SK-N-SH treated with all-trans-retinoic acid at 6 μM for 48 hours (cell line): ENCODE measurements around the gene PGAM5.
A peak's percentile ranks its signal among the peaks of the same experiment; 100 is the strongest.

Source experiments
- ATAC-seq: fragments of 200-7000 bp; cut with Tn5 transposase; 3 replicates; pipeline ENCODE4 v1.9.1; 2020; ENCODE audit warnings: mild to moderate bottlenecking, moderate library complexity
- ARNTL ChIP-seq: fragments of 450-650 bp; formaldehyde crosslinking; IDR thresholded peaks from 2 replicates; pipeline ENCODE4 v1.5.0; 2020; ENCODE audit warnings: low read depth, mild to moderate bottlenecking, moderate library complexity, borderline replicate concordance
- BACH2 ChIP-seq: fragments of 250-450 bp; sonication (Bioruptor Pico); IDR thresholded peaks from 2 replicates; pipeline ENCODE4 v1.9.0; 2021; ENCODE audit warnings: mild to moderate bottlenecking, borderline replicate concordance
- CSDC2 ChIP-seq: fragments of 250-450 bp; sonication (Bioruptor Pico); IDR thresholded peaks from 2 replicates; pipeline ENCODE4 v1.5.0; 2020; ENCODE audit warnings: mild to moderate bottlenecking, moderate library complexity
- ESRRG ChIP-seq: fragments of 250-450 bp; sonication (Bioruptor Pico); IDR thresholded peaks from 2 replicates; pipeline ENCODE4 v1.6.1; 2021; ENCODE audit warnings: mild to moderate bottlenecking
- GLIS3 ChIP-seq: fragments of 250-450 bp; sonication (Bioruptor Pico); IDR thresholded peaks from 2 replicates; pipeline ENCODE4 v1.5.0; 2020; ENCODE audit warnings: mild to moderate bottlenecking, moderate library complexity
- ISL1 ChIP-seq: fragments of 250-450 bp; sonication (Bioruptor Pico); IDR thresholded peaks from 2 replicates; pipeline ENCODE4 v2.1.2; 2022; ENCODE audit warnings: mild to moderate bottlenecking, moderate library complexity
- OSR1 ChIP-seq: fragments of 250-450 bp; sonication (Bioruptor Pico); IDR thresholded peaks from 2 replicates; pipeline ENCODE4 v1.8.0; 2022; ENCODE audit warnings: moderate library complexity, mild to moderate bottlenecking, inconsistent platforms
- POU6F1 ChIP-seq: fragments of 250-450 bp; sonication (Bioruptor Pico); IDR thresholded peaks from 2 replicates; pipeline ENCODE4 v1.8.0; 2021; ENCODE audit warnings: low read depth, mild to moderate bottlenecking, moderate library complexity, borderline replicate concordance
- RARB ChIP-seq: fragments of 250-450 bp; sonication (Bioruptor Pico); IDR thresholded peaks from 2 replicates; pipeline ENCODE4 v1.8.0; 2021; ENCODE audit warnings: mild to moderate bottlenecking, moderate library complexity
- SNAI2 ChIP-seq: fragments of 250-450 bp; sonication (Bioruptor Pico); IDR thresholded peaks from 2 replicates; pipeline ENCODE4 v1.5.0; 2020; ENCODE audit warnings: mild to moderate bottlenecking, moderate library complexity
- TCF4 ChIP-seq: fragments of 250-450 bp; sonication (Bioruptor Pico); IDR thresholded peaks from 2 replicates; pipeline ENCODE4 v1.8.0; 2021; ENCODE audit warnings: mild to moderate bottlenecking, moderate library complexity, borderline replicate concordance
- TOX ChIP-seq: fragments of 250-450 bp; sonication (Bioruptor Pico); IDR thresholded peaks from 2 replicates; pipeline ENCODE4 v1.8.0; 2021; ENCODE audit warnings: mild to moderate bottlenecking, moderate library complexity, borderline replicate concordance
- TSHZ2 ChIP-seq: fragments of 250-450 bp; sonication (Bioruptor Pico); IDR thresholded peaks from 2 replicates; pipeline ENCODE4 v1.5.0; 2020; ENCODE audit warnings: mild to moderate bottlenecking, moderate library complexity
- ZC3H10 ChIP-seq: fragments of 250-450 bp; sonication (Bioruptor Pico); IDR thresholded peaks from 2 replicates; pipeline ENCODE4 v1.5.1; 2021; ENCODE audit warnings: mild to moderate bottlenecking, moderate library complexity
- ZFP3 ChIP-seq: fragments of 250-450 bp; sonication (Bioruptor Pico); IDR thresholded peaks from 2 replicates; pipeline ENCODE4 v1.5.0; 2020; ENCODE audit warnings: mild to moderate bottlenecking, moderate library complexity
- ZFP30 ChIP-seq: fragments of 450-650 bp; formaldehyde crosslinking; IDR thresholded peaks from 2 replicates; pipeline ENCODE4 v1.5.0; 2022; ENCODE audit warnings: mild to moderate bottlenecking, moderate library complexity
- ZNF565 ChIP-seq: fragments of 450-650 bp; formaldehyde crosslinking; conservative IDR thresholded peaks from 2 replicates; pipeline ENCODE4 v1.5.0; 2020; ENCODE audit warnings: low read depth, mild to moderate bottlenecking, moderate library complexity
- ZNF70 ChIP-seq: fragments of 450-650 bp; formaldehyde crosslinking; IDR thresholded peaks from 2 replicates; pipeline ENCODE4 v1.5.0; 2020; ENCODE audit warnings: mild to moderate bottlenecking, moderate library complexity
- ZNF8 ChIP-seq: fragments of 450-650 bp; formaldehyde crosslinking; IDR thresholded peaks from 2 replicates; pipeline ENCODE4 v1.5.0; 2020; ENCODE audit warnings: mild to moderate bottlenecking, moderate library complexity
- TF ChIP-seq, protein P1 (sequence below): fragments of 250-450 bp; sonication (Bioruptor Pico); IDR thresholded peaks from 2 replicates; pipeline ENCODE4 v1.8.0; 2020; ENCODE audit warnings: mild to moderate bottlenecking, moderate library complexity, borderline replicate concordance
- TF ChIP-seq, protein P2 (sequence below): fragments of 250-450 bp; sonication (Bioruptor Pico); IDR thresholded peaks from 2 replicates; pipeline ENCODE4 v1.5.1; 2020; ENCODE audit warnings: low read depth, mild to moderate bottlenecking, moderate library complexity

Gene PGAM5

DNA sequence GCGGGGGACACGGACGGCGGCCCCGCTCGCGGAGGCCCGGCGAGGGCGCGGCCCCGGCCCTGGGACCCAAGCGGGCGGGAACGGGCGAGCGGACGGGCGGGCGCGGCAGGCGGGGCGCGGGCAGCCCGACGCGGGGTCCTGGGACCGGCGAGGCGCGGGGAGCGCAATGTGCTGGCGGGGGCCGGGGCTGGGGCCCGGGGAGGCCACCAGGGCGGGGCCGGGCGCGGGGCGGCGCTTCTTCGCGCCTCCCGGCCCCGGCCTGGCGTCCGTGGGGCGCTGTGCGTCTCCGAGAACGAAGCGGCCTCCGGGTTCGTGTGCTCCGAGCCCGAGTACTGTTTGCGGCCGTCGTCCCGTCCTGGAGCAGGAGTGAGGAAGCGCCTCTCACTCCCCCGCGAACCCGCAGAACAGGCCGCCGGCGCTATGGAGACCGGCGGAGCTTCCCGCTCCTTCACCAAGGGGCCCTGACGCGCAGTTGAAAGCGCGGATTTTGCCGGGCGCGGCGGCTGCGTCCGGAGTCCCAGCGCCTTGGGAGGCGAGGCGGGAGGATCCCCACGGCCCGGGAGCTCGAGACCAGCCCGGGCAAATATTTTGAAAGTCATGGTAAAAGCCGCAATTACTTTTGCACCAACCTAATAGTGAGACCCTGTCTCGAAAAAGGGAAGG is 51.4 kb downstream of the PGAM5 start:
- TF ChIP-seq ZNF70 (CRISPR knock-in tag) (no peak), ZFP3 (CRISPR knock-in tag) (0 out of 2 replicates have a peak, but pooled peaks have one; percentile 39)
- TF ChIP-seq, all 23 proteins: peak for 1
- ATAC-seq: peak; percentile 88

DNA sequence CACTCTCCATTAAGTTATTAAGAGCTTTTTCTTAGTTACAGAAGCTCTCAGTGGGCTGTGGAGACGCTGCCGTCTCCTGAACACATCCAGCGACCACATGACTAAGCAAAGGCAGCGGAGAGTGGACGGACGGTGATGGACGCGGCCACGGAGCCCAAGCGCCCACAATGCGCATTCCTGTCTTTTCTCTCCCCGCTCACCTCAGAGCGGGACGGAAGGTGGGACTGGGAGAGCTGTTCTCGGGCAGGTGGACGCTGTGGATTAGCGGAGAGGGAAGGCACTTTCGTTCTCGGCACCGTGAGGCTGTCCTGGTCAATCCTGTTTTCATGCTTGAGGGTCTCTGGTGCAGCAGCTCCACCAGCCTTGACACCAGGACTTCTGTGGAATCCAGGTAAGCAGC is 53.6 kb downstream of the PGAM5 start:
- no peak for TF ChIP-seq SNAI2
- TF ChIP-seq ZNF565: no peak
- no peak for TF ChIP-seq ZFP30 (CRISPR knock-in tag)
- no peak for TF ChIP-seq GLIS3
- TF ChIP-seq ZC3H10: no peak
- TF ChIP-seq ZNF8: no peak
- no peak for TF ChIP-seq POU6F1 (CRISPR knock-in tag)
- no peak for TF ChIP-seq TSHZ2
- no peak for TF ChIP-seq OSR1
- no peak for TF ChIP-seq RARB (CRISPR knock-in tag)
- TF ChIP-seq ZFP3 (CRISPR knock-in tag): no peak
- no peak for TF ChIP-seq CSDC2 (CRISPR knock-in tag)
- no peak for TF ChIP-seq TCF4
- TF ChIP-seq ARNTL (CRISPR knock-in tag): no peak
- TF ChIP-seq, all 23 proteins: peak for 0
- ATAC-seq: no peak

- ATAC-seq: no peak
Observed at GRCh38 chr12:132765361-132765760, 54.7 kb downstream of the PGAM5 start.

More at GRCh38 chr12:132765361-132765760, 54.7 kb downstream of the PGAM5 start:
- TF ChIP-seq ZC3H10: no peak
- TF ChIP-seq TCF4: no peak
- TF ChIP-seq OSR1: no peak
- no peak for TF ChIP-seq SNAI2
- TF ChIP-seq ZNF8: no peak
- no peak for TF ChIP-seq ISL1 (CRISPR knock-in tag)
- no peak for TF ChIP-seq TOX (CRISPR knock-in tag)
- TF ChIP-seq POU6F1 (CRISPR knock-in tag): no peak
- TF ChIP-seq, protein P1, sequence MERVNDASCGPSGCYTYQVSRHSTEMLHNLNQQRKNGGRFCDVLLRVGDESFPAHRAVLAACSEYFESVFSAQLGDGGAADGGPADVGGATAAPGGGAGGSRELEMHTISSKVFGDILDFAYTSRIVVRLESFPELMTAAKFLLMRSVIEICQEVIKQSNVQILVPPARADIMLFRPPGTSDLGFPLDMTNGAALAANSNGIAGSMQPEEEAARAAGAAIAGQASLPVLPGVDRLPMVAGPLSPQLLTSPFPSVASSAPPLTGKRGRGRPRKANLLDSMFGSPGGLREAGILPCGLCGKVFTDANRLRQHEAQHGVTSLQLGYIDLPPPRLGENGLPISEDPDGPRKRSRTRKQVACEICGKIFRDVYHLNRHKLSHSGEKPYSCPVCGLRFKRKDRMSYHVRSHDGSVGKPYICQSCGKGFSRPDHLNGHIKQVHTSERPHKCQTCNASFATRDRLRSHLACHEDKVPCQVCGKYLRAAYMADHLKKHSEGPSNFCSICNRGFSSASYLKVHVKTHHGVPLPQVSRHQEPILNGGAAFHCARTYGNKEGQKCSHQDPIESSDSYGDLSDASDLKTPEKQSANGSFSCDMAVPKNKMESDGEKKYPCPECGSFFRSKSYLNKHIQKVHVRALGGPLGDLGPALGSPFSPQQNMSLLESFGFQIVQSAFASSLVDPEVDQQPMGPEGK (CRISPR knock-in tag): no peak
- TF ChIP-seq CSDC2 (CRISPR knock-in tag): no peak
- no peak for TF ChIP-seq TSHZ2
- TF ChIP-seq, protein P2, sequence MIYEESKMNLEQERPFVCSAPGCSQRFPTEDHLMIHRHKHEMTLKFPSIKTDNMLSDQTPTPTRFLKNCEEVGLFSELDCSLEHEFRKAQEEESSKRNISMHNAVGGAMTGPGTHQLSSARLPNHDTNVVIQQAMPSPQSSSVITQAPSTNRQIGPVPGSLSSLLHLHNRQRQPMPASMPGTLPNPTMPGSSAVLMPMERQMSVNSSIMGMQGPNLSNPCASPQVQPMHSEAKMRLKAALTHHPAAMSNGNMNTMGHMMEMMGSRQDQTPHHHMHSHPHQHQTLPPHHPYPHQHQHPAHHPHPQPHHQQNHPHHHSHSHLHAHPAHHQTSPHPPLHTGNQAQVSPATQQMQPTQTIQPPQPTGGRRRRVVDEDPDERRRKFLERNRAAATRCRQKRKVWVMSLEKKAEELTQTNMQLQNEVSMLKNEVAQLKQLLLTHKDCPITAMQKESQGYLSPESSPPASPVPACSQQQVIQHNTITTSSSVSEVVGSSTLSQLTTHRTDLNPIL: no peak
- no peak for TF ChIP-seq ESRRG (CRISPR knock-in tag)
- TF ChIP-seq BACH2 (CRISPR knock-in tag): no peak
- TF ChIP-seq, all 23 proteins: peak for 0
